T-cell (primary cell): ENCODE measurements around the gene SPACA7. TPM values are rescaled to one million over a fixed set of nuclear protein-coding genes. Genes with fewer than 3 reads are reported as not detected.

ENCODE experiments used
- ATAC-seq, 4 experiments: fragments of 200-7000 bp in 3 of 4; fragments of 150-1000 bp in 1 of 4; cut with Tn5 transposase; replicated peaks in 1 of 4; 1 replicate in 3 of 4; 2 replicates in 1 of 4; pipeline ENCODE4 v1.10.0; 2021; ENCODE audit warnings: moderate library complexity in 3 of 4, mild to moderate bottlenecking in 2 of 4, moderate number of reproducible peaks in 1 of 4
- CTCF ChIA-PET, 2 donors: fragments of 300-600 bp; sonication (Branson Sonifier 250); formaldehyde crosslinking; loops; one replicate each; lab custom pipeline; 2022; ENCODE audit warnings: antibody characterized with exemption in 2 of 2; lab: Charles Lee
- POLR2A ChIA-PET, 2 donors: fragments of 300-600 bp; sonication (Branson Sonifier 250); formaldehyde crosslinking; loops; one replicate each; lab custom pipeline; 2022; ENCODE audit warnings: antibody characterized with exemption in 2 of 2; lab: Charles Lee
- DNase-seq, 35 experiments: peaks; one replicate each; pipeline versions ENCODE4 v3.0.0 to v3.0.0-alpha.2; 2013 to 2023
- H3K27ac ChIP-seq: one replicate; pipeline ENCODE4 v1.5.1; 2013; ENCODE audit warnings: low read length
- H3K27me3 ChIP-seq, 2 experiments: replicated peaks in 1 of 2; 1 replicate in 1 of 2; 2 replicates in 1 of 2; pipeline versions ENCODE4 v1.6.1 to v1.7.0; 2013; ENCODE audit warnings: low read length in 1 of 2, mixed read lengths in 1 of 2; ENCODE audit not compliant: control insufficient read depth in 2 of 2, insufficient read depth in 2 of 2; ENCODE audit errors: extremely low read depth in 1 of 2
- H3K36me3 ChIP-seq, 2 donors: 1 replicate in 1 of 2; 2 replicates in 1 of 2; pipeline versions ENCODE4 v1.6.1 to v1.7.0; 2013; ENCODE audit warnings: low read length in 1 of 2; ENCODE audit not compliant: control insufficient read depth in 2 of 2, insufficient read depth in 1 of 2; ENCODE audit errors: extremely low read depth in 1 of 2
- H3K4me1 ChIP-seq, 2 experiments: 1 replicate in 1 of 2; 2 replicates in 1 of 2; pipeline versions ENCODE4 v1.6.1 to v1.7.0; 2013; ENCODE audit warnings: low read length in 2 of 2, mixed read lengths in 1 of 2; ENCODE audit not compliant: insufficient read depth in 2 of 2, control insufficient read depth in 1 of 2; ENCODE audit errors: extremely low read depth in 1 of 2
- H3K4me3 ChIP-seq, 2 donors: 1 replicate in 1 of 2; 2 replicates in 1 of 2; pipeline versions ENCODE4 v1.5.1 to v1.7.0; 2013; ENCODE audit warnings: mild to moderate bottlenecking in 2 of 2, low read length in 1 of 2, moderate library complexity in 1 of 2; ENCODE audit not compliant: control insufficient read depth in 1 of 2; ENCODE audit errors: extremely low read depth in 1 of 2
- H3K9me3 ChIP-seq: 2 replicates; pipeline ENCODE4 v1.7.0; 2013
- H3K27ac Mint-ChIP-seq, 2 donors: one replicate each; pipeline ENCODE4 v1.8.0; 2020 to 2021; ENCODE audit warnings: mild to moderate bottlenecking in 2 of 2, mixed read lengths in 2 of 2
- H3K27me3 Mint-ChIP-seq, 2 donors: one replicate each; pipeline ENCODE4 v1.8.0; 2021 to 2022; ENCODE audit warnings: mixed read lengths in 2 of 2
- H3K36me3 Mint-ChIP-seq: one replicate; pipeline ENCODE4 v1.8.0; 2021; ENCODE audit warnings: mixed read lengths
- H3K4me1 Mint-ChIP-seq, 3 donors: one replicate each; pipeline ENCODE4 v1.8.0; 2020 to 2022; ENCODE audit warnings: mixed read lengths in 3 of 3, mild to moderate bottlenecking in 1 of 3
- H3K4me3 Mint-ChIP-seq, 3 donors: one replicate each; pipeline ENCODE4 v1.8.0; 2020 to 2022; ENCODE audit warnings: mild to moderate bottlenecking in 3 of 3, mixed read lengths in 3 of 3, moderate library complexity in 3 of 3
- H3K9me3 Mint-ChIP-seq, 3 donors: one replicate each; pipeline ENCODE4 v1.8.0; 2020 to 2022; ENCODE audit warnings: mixed read lengths in 3 of 3
- whole genome bisulfite sequencing: methylation state at CpG from one replicate; pipeline ENCODE4 v1.1.5; 2013; ENCODE audit warnings: missing lambda C conversion rate; ENCODE audit not compliant: insufficient coverage; 5-methylcytosine and 5-hydroxymethylcytosine counted together
- total RNA-seq, 35 experiments: library from RNA in 6 of 35; stranded (reverse) in 6 of 35; fragments of 120-200 nt in 1 of 35; gene quantifications; one replicate each; pipeline versions ENCODE4 v1.2.1 to v1.2.4 and lab custom pipeline; 2013 to 2026

Gene SPACA7
- total RNA-seq, 5 donors from 2014 or later (not counting 1 experiment from before 2014, with no cell fraction given): not detected

GRCh38 chr13:112348642-112349345, 27.4 kb upstream of the SPACA7 start:
- H3K27ac Mint-ChIP-seq: no peak overlapping the region
- WGBS: 82% methylated on average over 7 of the region's 12 CpGs
- ChIA-PET CTCF (no interaction called here), POLR2A (interaction anchor here in 1 of 2 donors (0.8 kb wide), 1 partner anchor 84 kb away, joined by 3 read pairs; no protein-coding TSS in a partner anchor)
- Histone ChIP-seq H3K36me3 (no peaks in the 10 kb centered on the region), H3K4me3 (no peak overlapping the region), H3K4me1 (no peaks in the 10 kb centered on the region), H3K27me3 (peaks cover 0 to 38% of the 10 kb centered on the region in 2 experiments), H3K27ac (no peak overlapping the region), H3K9me3 (no peaks in the 10 kb centered on the region)
- H3K9me3 Mint-ChIP-seq: peaks cover 0 to 6% (median 0%) of the 10 kb centered on the region in 3 donors
- H3K27me3 Mint-ChIP-seq: peaks cover 50 to 52% of the 10 kb centered on the region in 2 donors
- DNase-seq: no peak
- no peaks in the 10 kb centered on the region for H3K36me3 Mint-ChIP-seq
- no peak overlapping the region for H3K4me3 Mint-ChIP-seq
- ATAC-seq: no peak
- peaks cover 4 to 11% (median 8%) of the 10 kb centered on the region in 3 donors for H3K4me1 Mint-ChIP-seq

- POLR2A ChIA-PET: interaction anchor here in 1 of 2 donors (0.8 kb wide), 1 partner anchor 83 kb away, joined by 3 read pairs; no protein-coding TSS in a partner anchor
- CTCF ChIA-PET: no interaction called here
Observed at GRCh38 chr13:112349681-112350080, 26.5 kb upstream of the SPACA7 start.

GRCh38 chr13:112350300-112350699, 25.9 kb upstream of the SPACA7 start:
- POLR2A ChIA-PET: no interaction called here
- DNase-seq (no peak), ATAC-seq (no peak)
- Histone ChIP-seq H3K9me3 (no peaks in the 10 kb centered on the region), H3K4me1 (no peaks in the 10 kb centered on the region), H3K36me3 (no peaks in the 10 kb centered on the region), H3K27me3 (peaks cover 0 to 44% of the 10 kb centered on the region in 2 experiments), H3K4me3 (no peak overlapping the region), H3K27ac (no peak overlapping the region)
- CTCF ChIA-PET: no interaction called here
- no peak overlapping the region for H3K4me3 Mint-ChIP-seq
- peaks cover 38 to 40% of the 10 kb centered on the region in 2 donors for H3K27me3 Mint-ChIP-seq
- peaks cover 0 to 6% (median 0%) of the 10 kb centered on the region in 3 donors for H3K9me3 Mint-ChIP-seq
- WGBS: 69% methylated on average over 7 of the region's 11 CpGs
- peaks cover 4 to 11% (median 8%) of the 10 kb centered on the region in 3 donors for H3K4me1 Mint-ChIP-seq
- no peaks in the 10 kb centered on the region for H3K36me3 Mint-ChIP-seq
- no peak overlapping the region for H3K27ac Mint-ChIP-seq

More at GRCh38 chr13:112349681-112350080, 26.5 kb upstream of the SPACA7 start:
- Histone ChIP-seq H3K27ac (no peak overlapping the region), H3K9me3 (no peaks in the 10 kb centered on the region), H3K4me1 (no peaks in the 10 kb centered on the region), H3K36me3 (no peaks in the 10 kb centered on the region), H3K27me3 (peaks cover 0 to 44% of the 10 kb centered on the region in 2 experiments), H3K4me3 (no peak overlapping the region)
- Mint-ChIP-seq H3K4me3 (no peak overlapping the region), H3K9me3 (peaks cover 0 to 6% (median 0%) of the 10 kb centered on the region in 3 donors), H3K36me3 (no peaks in the 10 kb centered on the region), H3K4me1 (peaks cover 4 to 11% (median 8%) of the 10 kb centered on the region in 3 donors), H3K27me3 (peaks cover 41 to 43% of the 10 kb centered on the region in 2 donors), H3K27ac (no peak overlapping the region)
- WGBS: 83% methylated on average over 6 of the region's 13 CpGs
- DNase-seq (no peak), ATAC-seq (no peak)

GRCh38 chr13:112351825-112352224, 24.3 kb upstream of the SPACA7 start:
- H3K4me1 Mint-ChIP-seq: peaks cover 0 to 1% (median 1%) of the 10 kb centered on the region in 3 donors
- no peaks in the 10 kb centered on the region for H3K36me3 Mint-ChIP-seq
- Histone ChIP-seq H3K27ac (no peak overlapping the region), H3K9me3 (no peaks in the 10 kb centered on the region), H3K4me3 (no peak overlapping the region), H3K27me3 (peaks cover 0 to 33% of the 10 kb centered on the region in 2 experiments), H3K36me3 (no peaks in the 10 kb centered on the region), H3K4me1 (no peaks in the 10 kb centered on the region)
- ChIA-PET CTCF (no interaction called here), POLR2A (no interaction called here)
- H3K27me3 Mint-ChIP-seq: peaks cover 22 to 27% of the 10 kb centered on the region in 2 donors
- ATAC-seq (no peak), DNase-seq (no peak)
- H3K27ac Mint-ChIP-seq: no peak overlapping the region
- H3K4me3 Mint-ChIP-seq: no peak overlapping the region
- no CpG with 5 or more reads among the region's 8 CpGs for WGBS
- peaks cover 0 to 6% (median 0%) of the 10 kb centered on the region in 3 donors for H3K9me3 Mint-ChIP-seq

GRCh38 chr13:112353856-112354255, 22.3 kb upstream of the SPACA7 start:
- DNase-seq (no peak), ATAC-seq (no peak)
- Mint-ChIP-seq H3K27me3 (peaks cover 13% of the 10 kb centered on the region in 2 donors), H3K36me3 (no peaks in the 10 kb centered on the region), H3K4me1 (no peaks in the 10 kb centered on the region), H3K4me3 (no peak overlapping the region), H3K9me3 (peaks cover 0 to 16% (median 5%) of the 10 kb centered on the region in 3 donors), H3K27ac (no peak overlapping the region)
- WGBS: 87% methylated on average over 8 of the region's 11 CpGs
- Histone ChIP-seq H3K27me3 (peaks cover 0 to 24% of the 10 kb centered on the region in 2 experiments), H3K4me1 (no peaks in the 10 kb centered on the region), H3K36me3 (no peaks in the 10 kb centered on the region), H3K9me3 (no peaks in the 10 kb centered on the region), H3K27ac (no peak overlapping the region), H3K4me3 (no peak overlapping the region)
- CTCF ChIA-PET: no interaction called here
- POLR2A ChIA-PET: no interaction called here

GRCh38 chr13:112354330-112355273, 21.6 kb upstream of the SPACA7 start:
- ChIA-PET POLR2A (no interaction called here), CTCF (no interaction called here)
- no peak overlapping the region for H3K27ac Mint-ChIP-seq
- H3K27me3 Mint-ChIP-seq: peaks cover 7 to 11% of the 10 kb centered on the region in 2 donors
- no peaks in the 10 kb centered on the region for H3K36me3 Mint-ChIP-seq
- Histone ChIP-seq H3K36me3 (no peaks in the 10 kb centered on the region), H3K9me3 (no peaks in the 10 kb centered on the region), H3K4me3 (no peak overlapping the region), H3K27me3 (peaks cover 0 to 20% of the 10 kb centered on the region in 2 experiments), H3K27ac (no peak overlapping the region), H3K4me1 (no peaks in the 10 kb centered on the region)
- ATAC-seq (no peak), DNase-seq (no peak)
- H3K4me1 Mint-ChIP-seq: no peaks in the 10 kb centered on the region
- 81% methylated on average over 19 of the region's 32 CpGs for WGBS
- peaks cover 0 to 16% (median 5%) of the 10 kb centered on the region in 3 donors for H3K9me3 Mint-ChIP-seq
- H3K4me3 Mint-ChIP-seq: no peak overlapping the region
